ENCODE results near the gene CSMD2.
"Not testable (repeated sequence)": the region's sequence is repeated elsewhere in the genome, so short reads cannot be mapped to it uniquely, and the experiment has no call there.

CSMD2 gene

GRCh38 chr1:34113362-34113761 lies 51.7 kb downstream of the CSMD2 start:
- DNase-seq (ENCODE audit: low read depth): no peak
- peak; percentile 20 for TF ChIP-seq CTCF (conservative IDR thresholded peaks at IDR 0.05; ENCODE audit: low read length)
- H3K4me3 ChIP-seq (ENCODE audit: low read length): no peak overlapping the region

- no peak for TF ChIP-seq CTCF (conservative IDR thresholded peaks at IDR 0.05; ENCODE audit: low read length)
- no peak for DNase-seq (ENCODE audit: low read depth)
- H3K4me3 ChIP-seq (ENCODE audit: low read length): no peak overlapping the region
Observed at GRCh38 chr1:34108711-34109110, 56.3 kb downstream of the CSMD2 start.

- DNase-seq (ENCODE audit: low read depth): no peak
Observed at GRCh38 chr1:34108269-34108668, 56.8 kb downstream of the CSMD2 start.

GRCh38 chr1:34101151-34101550 lies 63.9 kb downstream of the CSMD2 start:
- peak; percentile 91 for DNase-seq (ENCODE audit: low read depth)
- TF ChIP-seq CTCF (conservative IDR thresholded peaks at IDR 0.05; ENCODE audit: low read length): no peak

More at GRCh38 chr1:34108269-34108668, 56.8 kb downstream of the CSMD2 start:
- TF ChIP-seq CTCF (conservative IDR thresholded peaks at IDR 0.05; ENCODE audit: low read length): no peak
- H3K4me3 ChIP-seq (ENCODE audit: low read length): no peak overlapping the region

GRCh38 chr1:34100332-34100731 lies 64.7 kb downstream of the CSMD2 start:
- no peak overlapping the region for H3K4me3 ChIP-seq (ENCODE audit: low read length)
- TF ChIP-seq CTCF (conservative IDR thresholded peaks at IDR 0.05; ENCODE audit: low read length): no peak
- no peak for DNase-seq (ENCODE audit: low read depth)

More at GRCh38 chr1:34101151-34101550, 63.9 kb downstream of the CSMD2 start:
- H3K4me3 ChIP-seq (ENCODE audit: low read length): no peak overlapping the region

GRCh38 chr1:34092399-34092798 lies 72.6 kb downstream of the CSMD2 start:
- H3K4me3 ChIP-seq (ENCODE audit: low read length): not testable (repeated sequence)

GRCh38 chr1:34089731-34090130 lies 75.3 kb downstream of the CSMD2 start:
- no peak for TF ChIP-seq CTCF (conservative IDR thresholded peaks at IDR 0.05; ENCODE audit: low read length)
- no peak overlapping the region for H3K4me3 ChIP-seq (ENCODE audit: low read length)
- no peak for DNase-seq (ENCODE audit: low read depth)

More at GRCh38 chr1:34092399-34092798, 72.6 kb downstream of the CSMD2 start:
- not testable (repeated sequence) for DNase-seq (ENCODE audit: low read depth)

- DNase-seq (ENCODE audit: low read depth): no peak
- H3K4me3 ChIP-seq (ENCODE audit: low read length): no peak overlapping the region
- TF ChIP-seq CTCF (conservative IDR thresholded peaks at IDR 0.05; ENCODE audit: low read length): no peak
Observed at GRCh38 chr1:34087986-34088385, 77.0 kb downstream of the CSMD2 start.

All from AG10803 (cell line).